NCI-H526 (cell line): ENCODE results near the gene CACNB4.

Experiments used
- DNase-seq, 2 experiments: peaks; one replicate each; lab custom pipeline; 2025; lab: John Stamatoyannopoulos, UW

Gene CACNB4

DNA sequence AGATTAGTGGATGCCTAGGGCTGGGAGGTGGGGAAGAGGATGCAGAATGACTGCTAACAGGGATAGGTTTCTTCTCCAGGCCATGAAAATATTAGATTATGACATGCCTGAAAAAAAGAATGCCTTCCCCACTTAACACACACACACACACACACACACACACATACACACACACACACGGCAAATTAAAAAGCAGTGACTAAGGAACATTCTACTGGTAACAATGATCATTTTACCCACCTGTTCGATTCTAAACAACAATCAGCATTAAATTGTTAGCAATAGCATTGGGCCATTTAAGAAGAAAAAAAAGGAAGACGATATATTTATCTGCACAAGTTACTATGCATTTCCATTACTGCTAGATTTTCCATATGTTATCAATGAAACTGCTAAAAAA, 10.8 kb downstream of the CACNB4 start:
- DNase-seq, result no peak

GRCh38 chr2:152086231-152086630, 12.6 kb downstream of the CACNB4 start:
- DNase-seq, result no peak

GRCh38 chr2:152084076-152084475, 14.8 kb downstream of the CACNB4 start:
- DNase-seq, result no peak

- DNase-seq, result no peak
These were observed 15.5 kb downstream of the CACNB4 start for GRCh38 chr2:152083202-152083875.

- DNase-seq, result no peak
These were observed 20.2 kb downstream of the CACNB4 start for GRCh38 chr2:152078662-152079061.

DNA sequence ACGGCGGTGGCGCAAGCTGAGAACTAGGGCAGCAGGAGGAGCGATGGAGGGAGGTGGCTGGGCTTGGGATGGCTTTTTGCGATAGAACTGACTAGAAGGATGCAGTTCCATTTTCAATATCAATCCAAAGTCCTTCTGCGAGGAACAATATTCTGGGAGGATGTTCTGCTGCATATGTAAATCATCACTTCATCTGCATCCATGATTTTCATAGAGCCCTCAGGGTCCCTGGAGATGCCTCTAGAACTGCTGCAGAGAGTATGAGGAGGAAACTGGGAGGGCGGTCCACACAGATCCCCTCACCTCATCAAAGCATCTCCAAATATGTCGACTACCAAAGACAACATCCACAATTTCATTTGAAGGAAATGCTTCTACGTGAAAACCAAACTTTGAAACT, 20.8 kb downstream of the CACNB4 start:
- peak; percentile 31 to 71 for DNase-seq

GRCh38 chr2:152075461-152076050, 23.3 kb downstream of the CACNB4 start:
- no peak for DNase-seq

DNA sequence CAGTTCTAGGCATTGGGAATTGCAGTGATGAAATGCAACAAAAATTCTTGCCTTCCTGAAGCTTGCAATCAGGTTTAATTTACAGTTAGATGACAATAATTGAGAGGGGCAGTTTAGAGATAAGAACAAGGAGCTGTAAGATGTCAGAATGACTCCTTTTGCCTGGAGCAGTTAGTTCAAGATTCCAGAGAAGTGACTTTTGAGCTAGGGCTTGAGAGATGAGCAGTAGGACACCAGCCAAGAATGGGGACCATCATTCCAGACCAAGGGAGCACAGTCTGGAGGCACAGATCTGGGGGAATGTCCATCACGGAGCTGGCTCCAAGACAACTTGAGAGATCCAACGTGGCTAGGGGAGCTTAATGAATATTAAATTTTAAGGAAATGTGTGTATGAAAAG, 26.8 kb downstream of the CACNB4 start:
- no peak for DNase-seq

DNA sequence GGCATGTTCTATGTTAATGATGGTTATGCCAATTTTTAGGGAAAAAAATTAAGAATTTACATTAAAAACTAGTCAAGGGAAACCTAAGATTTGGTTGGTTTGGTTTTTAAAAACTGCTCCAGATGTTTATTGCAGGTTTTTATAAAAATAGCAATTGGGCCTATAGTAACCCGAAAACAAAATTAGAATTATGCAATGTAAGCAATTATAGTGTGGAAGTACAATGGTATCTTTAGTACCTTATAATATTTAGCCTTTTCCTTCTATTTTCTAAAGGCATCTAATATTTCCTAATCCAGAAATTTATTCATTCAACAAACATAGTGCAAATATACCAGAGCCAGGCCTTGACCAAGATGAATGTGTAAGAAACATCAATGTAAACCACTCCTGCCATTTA, 27.3 kb downstream of the CACNB4 start:
- DNase-seq, result no peak

GRCh38 chr2:152071092-152071491, 27.8 kb downstream of the CACNB4 start:
- DNase-seq, result no peak

- no peak for DNase-seq
These were observed 30.6 kb downstream of the CACNB4 start for GRCh38 chr2:152068226-152068625.

- DNase-seq, result no peak
These were observed 31.0 kb downstream of the CACNB4 start for GRCh38 chr2:152067823-152068222.

DNA sequence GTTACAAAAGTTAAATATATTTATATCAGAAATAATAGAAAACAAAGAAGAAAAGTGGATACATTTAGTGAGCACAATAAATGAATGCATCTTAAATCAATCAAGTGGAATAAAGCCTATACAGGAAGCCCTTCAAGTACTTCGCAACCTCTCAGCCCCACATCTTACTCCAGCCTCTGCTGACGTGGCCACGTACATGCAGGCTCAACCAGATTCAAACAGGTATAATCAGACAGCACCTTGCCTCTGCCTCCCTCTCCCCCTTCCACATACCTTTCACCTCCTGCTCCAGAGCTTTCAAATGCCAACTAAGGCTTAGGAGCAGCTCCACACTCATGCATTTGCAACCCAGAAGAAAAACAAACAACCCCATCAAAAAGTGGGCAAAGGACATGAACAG, 32.9 kb downstream of the CACNB4 start:
- no peak for DNase-seq

DNA sequence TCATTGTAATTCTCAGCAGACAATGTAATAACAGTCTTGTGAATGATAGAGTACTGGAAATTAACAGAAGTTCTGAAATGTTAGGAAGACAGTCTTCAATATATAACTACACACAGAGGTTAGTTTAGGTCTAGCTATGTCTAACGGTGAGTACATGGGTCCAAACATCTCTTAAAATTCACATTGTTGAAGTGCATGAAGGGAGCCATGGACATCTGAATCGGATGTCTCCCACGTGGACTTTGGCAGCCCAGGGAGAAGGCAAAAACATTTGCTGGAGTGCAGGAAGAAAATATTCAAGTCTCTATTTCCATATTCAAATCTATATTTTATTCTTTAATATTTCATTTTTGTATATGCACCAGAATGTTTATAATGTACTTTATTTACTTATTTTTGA, 34.8 kb downstream of the CACNB4 start:
- DNase-seq, result no peak

GRCh38 chr2:152063325-152063924, 35.4 kb downstream of the CACNB4 start:
- DNase-seq, result no peak

DNA sequence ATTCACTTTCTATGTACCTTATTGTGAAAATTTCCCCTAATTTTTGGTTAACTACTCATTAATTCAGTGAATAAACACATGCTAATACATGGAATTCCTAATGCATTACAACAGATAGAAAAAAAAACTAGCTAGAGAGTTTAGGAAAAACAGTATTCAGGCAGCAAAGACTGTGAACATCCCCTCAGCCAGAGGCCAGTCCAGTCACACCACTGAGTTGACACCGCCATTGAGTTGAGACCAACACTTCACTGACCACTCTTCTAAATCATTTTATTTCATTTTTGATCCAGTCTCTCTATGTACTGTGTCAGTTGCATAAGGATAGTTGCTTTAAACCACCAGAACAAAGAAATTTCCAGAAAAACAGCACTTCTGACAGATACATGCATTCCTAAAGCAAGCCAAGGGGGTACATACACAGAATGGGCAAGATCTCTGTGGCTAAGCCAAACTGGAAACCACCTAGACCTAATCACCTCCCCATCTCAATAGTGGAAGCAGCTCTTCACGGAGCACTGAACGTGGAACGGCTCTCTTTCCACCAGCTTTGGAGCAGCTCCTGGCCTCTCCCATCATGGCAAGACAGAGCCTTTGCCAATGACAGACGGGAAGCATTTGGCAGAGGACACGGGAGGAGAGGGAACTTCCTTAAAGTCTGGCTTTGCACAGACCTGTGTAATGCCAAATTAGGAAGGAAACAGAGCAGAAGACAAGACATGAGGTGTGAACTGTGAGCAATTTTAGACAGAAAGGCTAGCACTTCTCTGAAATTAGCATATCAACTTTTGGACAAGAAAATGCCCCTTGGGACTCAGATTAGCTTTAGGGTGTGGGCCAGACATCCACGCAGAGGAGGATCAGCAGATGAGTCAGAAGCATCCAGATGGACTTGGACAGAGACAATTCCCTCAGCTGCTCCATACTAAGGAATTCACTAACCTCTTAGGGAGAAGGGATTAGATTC, 36.4 kb downstream of the CACNB4 start:
- DNase-seq, result no peak

- DNase-seq, result no peak
These were observed 37.5 kb downstream of the CACNB4 start for GRCh38 chr2:152061383-152061782.

DNA sequence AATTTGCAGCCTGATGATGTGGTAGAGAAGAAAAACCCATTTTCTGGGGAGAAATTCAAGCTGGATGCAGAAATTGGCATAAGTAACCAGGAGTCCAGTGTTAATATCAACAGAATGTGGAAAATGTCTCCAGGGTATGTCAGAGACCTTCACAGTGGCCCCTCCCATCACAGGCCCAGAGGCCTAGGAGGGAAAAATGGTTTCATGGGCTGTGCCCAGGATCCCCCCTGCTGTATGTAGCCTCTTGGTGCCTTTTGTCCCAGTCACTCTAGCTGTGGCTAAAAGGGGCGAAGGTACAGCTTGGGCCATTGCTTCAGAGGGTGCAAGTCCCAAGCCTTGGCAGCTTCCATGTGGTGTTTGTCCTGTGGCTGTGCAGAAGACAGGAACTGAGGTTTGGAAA, 40.2 kb downstream of the CACNB4 start:
- no peak for DNase-seq

DNA sequence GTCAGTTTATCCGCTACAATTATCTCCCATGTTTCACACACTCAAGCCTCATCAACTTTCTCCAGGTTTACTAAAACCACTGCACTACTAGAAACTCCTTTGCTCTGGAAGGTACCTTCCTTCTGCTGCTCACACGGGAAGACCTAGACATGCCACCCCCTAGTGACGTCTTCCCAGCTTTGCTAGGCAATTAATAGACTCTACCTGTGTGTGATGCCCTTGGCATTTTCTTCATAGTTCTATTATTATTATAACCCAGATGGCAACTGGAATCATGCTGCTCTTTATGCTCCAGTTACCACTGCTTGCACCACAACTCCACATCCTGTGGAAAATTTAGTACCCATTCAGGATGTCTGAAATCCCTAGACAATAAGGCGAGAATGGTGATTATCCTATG, 42.4 kb downstream of the CACNB4 start:
- DNase-seq, result no peak

DNA sequence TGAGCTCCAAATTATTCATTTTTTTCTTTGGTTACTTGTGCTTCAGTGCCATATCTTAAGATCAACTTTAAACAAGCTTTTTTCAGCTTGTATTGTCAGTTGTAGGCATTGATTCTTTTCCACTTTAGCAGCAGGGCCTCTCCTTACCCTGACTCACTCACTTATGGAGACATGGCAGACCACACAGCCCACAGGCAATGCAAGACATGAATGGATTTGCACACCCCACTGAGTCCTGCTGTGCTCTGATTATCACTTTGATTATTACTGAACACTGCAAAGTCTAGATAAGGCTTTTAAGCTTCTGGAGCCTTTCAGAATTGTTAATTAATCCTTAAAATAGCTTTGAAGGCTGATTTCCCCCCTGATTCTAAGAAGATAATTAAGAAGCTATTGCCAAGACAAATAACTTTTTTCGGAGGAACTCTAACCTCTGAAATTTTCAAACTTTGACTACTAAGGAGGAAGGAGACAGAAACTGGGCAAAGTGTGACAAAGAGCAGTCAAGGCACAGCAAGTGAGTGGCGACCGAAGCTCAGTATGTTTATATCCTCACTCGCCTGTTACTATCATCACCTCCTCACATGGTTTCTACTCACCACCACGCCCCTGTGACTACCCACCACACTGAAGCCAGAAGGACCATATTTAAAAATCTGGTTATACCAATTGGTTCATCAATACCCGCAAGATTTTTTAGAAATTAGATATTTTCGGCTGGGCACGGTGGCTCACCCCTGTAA, 43.3 kb downstream of the CACNB4 start:
- no peak for DNase-seq

- no peak for DNase-seq
These were observed 44.3 kb downstream of the CACNB4 start for GRCh38 chr2:152054593-152054992.

DNA sequence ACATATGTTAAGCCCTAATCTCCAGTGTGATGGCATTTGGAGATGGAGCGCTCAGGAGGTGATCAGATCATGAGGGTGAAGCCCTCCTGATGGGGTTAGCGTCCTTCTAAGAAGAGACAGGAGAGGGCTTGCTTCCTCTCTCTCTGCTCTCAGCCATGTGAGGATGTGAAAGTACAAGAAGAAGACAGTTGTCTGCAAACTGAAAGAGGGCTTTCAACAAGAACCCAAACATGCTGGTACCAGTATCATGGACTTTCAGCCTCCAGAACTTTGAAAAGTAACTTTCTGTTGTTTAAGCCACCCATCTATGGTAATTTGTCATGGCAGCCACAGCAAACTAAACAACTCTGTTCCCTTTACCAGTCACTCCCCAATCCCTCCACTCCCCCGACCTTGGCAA, 47.4 kb downstream of the CACNB4 start:
- no peak for DNase-seq
